ENCODE results near the gene EPO.

DNA sequence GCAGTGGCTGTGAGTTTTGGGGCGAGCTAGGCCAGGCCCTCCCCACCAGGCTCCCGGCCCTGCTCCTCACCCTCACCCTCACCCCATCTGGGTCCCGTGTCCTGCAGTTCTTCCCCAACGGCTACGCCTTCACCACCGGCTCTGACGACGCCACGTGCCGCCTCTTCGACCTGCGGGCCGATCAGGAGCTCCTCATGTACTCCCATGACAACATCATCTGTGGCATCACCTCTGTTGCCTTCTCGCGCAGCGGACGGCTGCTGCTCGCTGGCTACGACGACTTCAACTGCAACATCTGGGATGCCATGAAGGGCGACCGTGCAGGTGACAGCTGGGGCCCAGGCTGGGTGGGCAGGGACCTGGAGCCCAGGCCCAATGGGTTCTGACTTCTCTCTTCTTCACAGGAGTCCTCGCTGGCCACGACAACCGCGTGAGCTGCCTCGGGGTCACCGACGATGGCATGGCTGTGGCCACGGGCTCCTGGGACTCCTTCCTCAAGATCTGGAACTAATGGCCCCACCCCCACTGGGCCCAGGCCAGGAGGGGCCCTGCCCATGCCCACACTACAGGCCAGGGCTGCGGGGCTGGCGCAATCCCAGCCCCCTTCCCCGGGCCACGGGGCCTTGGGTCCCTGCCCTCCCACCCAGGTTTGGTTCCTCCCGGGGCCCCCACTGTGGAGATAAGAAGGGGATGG lies 41.8 kb upstream of the EPO start:
- no peak for TF ChIP-seq EZH2phosphoT487 (IDR thresholded peaks at IDR 0.05; ENCODE audit: insufficient read depth, low read depth)
- no peak for TF ChIP-seq EZH2 (IDR thresholded peaks at IDR 0.05; ENCODE audit: insufficient read depth, poor library complexity, severe bottlenecking)

All from GM23248 (cell line).